C4-2B (cell line): Measurements from ENCODE around the gene ZNF275.

Experiments
- ZFX ChIP-seq: fragments of 450-650 bp; IDR thresholded peaks from 2 replicates; pipeline ENCODE4 v1.6.1; 2017
- TF ChIP-seq, protein P1 (sequence below): fragments of 450-650 bp; conservative IDR thresholded peaks from 2 replicates; pipeline ENCODE4 v1.5.1; 2017; ENCODE audit warnings: mild to moderate bottlenecking

GRCh38 chrX:153392642-153393321 is 58.8 kb downstream of the ZNF275 start:
- TF ChIP-seq, protein P1, sequence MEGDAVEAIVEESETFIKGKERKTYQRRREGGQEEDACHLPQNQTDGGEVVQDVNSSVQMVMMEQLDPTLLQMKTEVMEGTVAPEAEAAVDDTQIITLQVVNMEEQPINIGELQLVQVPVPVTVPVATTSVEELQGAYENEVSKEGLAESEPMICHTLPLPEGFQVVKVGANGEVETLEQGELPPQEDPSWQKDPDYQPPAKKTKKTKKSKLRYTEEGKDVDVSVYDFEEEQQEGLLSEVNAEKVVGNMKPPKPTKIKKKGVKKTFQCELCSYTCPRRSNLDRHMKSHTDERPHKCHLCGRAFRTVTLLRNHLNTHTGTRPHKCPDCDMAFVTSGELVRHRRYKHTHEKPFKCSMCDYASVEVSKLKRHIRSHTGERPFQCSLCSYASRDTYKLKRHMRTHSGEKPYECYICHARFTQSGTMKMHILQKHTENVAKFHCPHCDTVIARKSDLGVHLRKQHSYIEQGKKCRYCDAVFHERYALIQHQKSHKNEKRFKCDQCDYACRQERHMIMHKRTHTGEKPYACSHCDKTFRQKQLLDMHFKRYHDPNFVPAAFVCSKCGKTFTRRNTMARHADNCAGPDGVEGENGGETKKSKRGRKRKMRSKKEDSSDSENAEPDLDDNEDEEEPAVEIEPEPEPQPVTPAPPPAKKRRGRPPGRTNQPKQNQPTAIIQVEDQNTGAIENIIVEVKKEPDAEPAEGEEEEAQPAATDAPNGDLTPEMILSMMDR, result no peak
- TF ChIP-seq ZFX, result no peak
